Aorta (tissue), 5 donors: ENCODE measurements around the gene COX18. TPM values are rescaled to one million over a fixed set of nuclear protein-coding genes. Genes with fewer than 3 reads are reported as not detected.

Experiments
- ATAC-seq: fragments of 200-7000 bp; cut with Tn5 transposase; one replicate; pipeline ENCODE4 v1.9.1; 2022; ENCODE audit warnings: moderate library complexity; ENCODE audit not compliant: low FRiP score
- DNase-seq, 2 donors: peaks; one replicate each; pipeline ENCODE4 v3.0.0-alpha.2; 2020
- H3K27ac ChIP-seq, 2 donors: one replicate each; pipeline ENCODE4 v1.5.1; 2013; ENCODE audit warnings: low read length in 2 of 2, mild to moderate bottlenecking in 2 of 2, moderate library complexity in 2 of 2, control low read depth in 1 of 2, inconsistent platforms in 1 of 2, low read depth in 1 of 2
- H3K27me3 ChIP-seq, 2 donors: one replicate each; pipeline ENCODE4 v1.6.1; 2013; ENCODE audit warnings: control low read depth in 1 of 2, low read length in 1 of 2, mild to moderate bottlenecking in 1 of 2, moderate library complexity in 1 of 2; ENCODE audit not compliant: insufficient read depth in 2 of 2, control insufficient read depth in 1 of 2
- H3K36me3 ChIP-seq, 2 donors: one replicate each; pipeline ENCODE4 v1.6.1; 2013; ENCODE audit warnings: control low read depth in 1 of 2, low read length in 1 of 2, mild to moderate bottlenecking in 1 of 2; ENCODE audit not compliant: insufficient read depth in 2 of 2, control insufficient read depth in 1 of 2
- H3K4me1 ChIP-seq, 2 donors: one replicate each; pipeline ENCODE4 v1.6.1; 2013; ENCODE audit warnings: low read length in 2 of 2, control low read depth in 1 of 2, mild to moderate bottlenecking in 1 of 2, moderate library complexity in 1 of 2; ENCODE audit not compliant: insufficient read depth in 2 of 2, control insufficient read depth in 1 of 2
- H3K4me3 ChIP-seq, 2 donors: one replicate each; pipeline ENCODE4 v1.5.1; 2013; ENCODE audit warnings: low read length in 2 of 2, control low read depth in 1 of 2, mild to moderate bottlenecking in 1 of 2
- H3K9me3 ChIP-seq: one replicate; pipeline ENCODE4 v1.6.1; 2013; ENCODE audit warnings: mild to moderate bottlenecking, low read length; ENCODE audit not compliant: control insufficient read depth
- WGBS, 2 donors: extraction: QIAGEN DNeasy Blood & Tissue Kit; methylation state at CpG; one replicate each; pipeline ENCODE4 v1.1.7; 2013; 5-methylcytosine and 5-hydroxymethylcytosine counted together
- intact Hi-C, 2 donors: fragments of 100-400 bp; cut with DNase I; formaldehyde crosslinking; loops; one replicate each; pipeline versions ENCODE4 v1.14.2 to v1.15.0; 2022
- polyA plus RNA-seq, 2 donors: library from polyadenylated mRNA; stranded (reverse); fragments of 200-250 nt; gene quantifications; one replicate each; pipeline ENCODE4 v1.2.3, GENCODE V29; 2013
- total RNA-seq, 2 donors: library from RNA; stranded (reverse); fragmentation: NEBNext Ultra II Directional; extraction: Animal tissue kit (Norgen Biotek cat#: 25700); gene quantifications; one replicate each; pipeline ENCODE4 v1.2.1, GENCODE V29; 2021
- donor health status: healthy with polysubstance abuse.
- donor health status: Bipolar disorder and iron deficiency.
- donor health status: DM: no; HTN: no; CAD: no.
- donor health status: DM: no; HTN: no; CAD: no.
- donor health status: DM: yes; HTN: yes; CAD: no.

The COX18 gene
- total and polyA plus RNA-seq, 4 donors = 6.2 to 12.5 (median 8.8) TPM

DNA sequence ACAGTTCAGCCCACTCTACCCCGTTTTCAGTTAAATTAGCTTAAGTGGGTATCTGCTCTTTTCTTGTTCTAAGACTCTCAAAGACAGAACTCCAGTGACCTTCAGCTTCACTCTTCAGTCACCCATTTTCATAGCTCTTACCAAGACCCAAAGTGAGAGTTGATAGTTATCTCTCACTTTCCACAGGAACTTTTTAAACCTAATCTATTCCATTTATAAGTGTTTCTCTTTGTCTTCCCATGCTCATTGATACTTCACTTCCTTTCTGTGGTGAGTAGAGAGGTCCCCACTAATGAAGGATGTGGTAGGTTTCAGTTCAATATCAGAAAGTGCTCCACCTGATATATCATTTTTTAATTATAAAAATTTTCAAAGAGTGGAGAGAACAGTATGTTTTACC is 33.4 kb downstream of the COX18 start:
- Histone ChIP-seq H3K36me3 (no peaks in the 10 kb centered on the region), H3K27ac (no peak overlapping the region), H3K4me3 (no peak overlapping the region), H3K27me3 (no peaks in the 10 kb centered on the region), H3K9me3 (peaks cover 11% of the 10 kb centered on the region), H3K4me1 (no peaks in the 10 kb centered on the region)
- ATAC-seq (no peak), DNase-seq (no peak)
- 87 to 90% methylated on average over 1 of the region's 1 CpG for WGBS, 2 donors
- intact Hi-C loops = no loop called here

DNA sequence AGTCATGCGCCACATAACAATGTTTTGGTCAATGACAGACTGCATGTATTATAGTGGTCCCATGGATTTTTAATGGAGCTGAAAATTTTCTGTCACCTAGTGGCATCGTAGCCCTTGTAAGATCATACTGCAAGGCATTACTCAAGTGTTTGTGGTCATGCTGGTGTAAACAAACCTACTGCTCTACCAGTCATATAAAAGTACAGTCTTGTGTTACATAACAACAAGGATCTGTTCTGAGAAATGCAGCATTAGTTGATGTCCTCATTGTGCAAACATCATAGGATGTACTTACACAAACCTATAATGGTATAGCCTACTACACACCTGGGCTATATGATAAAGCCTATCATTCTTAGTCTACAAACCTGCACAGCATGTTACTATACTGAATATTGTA is 34.6 kb downstream of the COX18 start:
- Histone ChIP-seq H3K9me3 (peaks cover 11% of the 10 kb centered on the region), H3K4me3 (no peak overlapping the region), H3K36me3 (no peaks in the 10 kb centered on the region), H3K4me1 (no peaks in the 10 kb centered on the region), H3K27me3 (no peaks in the 10 kb centered on the region), H3K27ac (no peak overlapping the region)
- WGBS, 2 donors = 91 to 92% methylated on average over 2 of the region's 2 CpGs
- intact Hi-C loops = no loop called here
- DNase-seq = no peak
- ATAC-seq = no peak

DNA sequence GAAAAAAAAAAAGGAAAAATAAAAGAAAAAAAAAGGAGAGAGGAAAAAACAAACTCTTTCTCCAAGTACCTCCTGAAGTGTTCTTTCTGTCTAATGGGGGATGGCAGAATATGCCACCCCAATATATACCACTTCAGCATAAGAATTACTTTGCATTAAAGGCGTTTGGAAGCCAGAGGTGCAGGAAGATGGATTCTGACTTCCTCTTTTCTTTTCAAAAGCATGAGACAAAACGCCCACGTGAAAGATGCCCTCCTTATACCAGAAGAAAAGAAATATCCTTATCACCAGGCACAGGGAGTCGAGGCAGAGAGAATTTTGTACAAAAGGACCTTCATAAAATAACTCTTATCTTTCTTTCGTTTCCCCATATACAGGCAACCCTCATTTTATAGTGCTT is 40.9 kb downstream of the COX18 start:
- Histone ChIP-seq H3K9me3 (no peaks in the 10 kb centered on the region), H3K36me3 (no peaks in the 10 kb centered on the region), H3K27me3 (no peaks in the 10 kb centered on the region), H3K4me3 (no peak overlapping the region), H3K27ac (no peak overlapping the region), H3K4me1 (no peaks in the 10 kb centered on the region)
- intact Hi-C loops = loop anchor here in 1 of 2 donors (10.0 kb wide), 1 partner anchor 734 kb away; no protein-coding TSS in a partner anchor
- ATAC-seq (no peak), DNase-seq (no peak)
- 69 to 70% methylated on average over 5 of the region's 5 CpGs for WGBS, 2 donors

DNA sequence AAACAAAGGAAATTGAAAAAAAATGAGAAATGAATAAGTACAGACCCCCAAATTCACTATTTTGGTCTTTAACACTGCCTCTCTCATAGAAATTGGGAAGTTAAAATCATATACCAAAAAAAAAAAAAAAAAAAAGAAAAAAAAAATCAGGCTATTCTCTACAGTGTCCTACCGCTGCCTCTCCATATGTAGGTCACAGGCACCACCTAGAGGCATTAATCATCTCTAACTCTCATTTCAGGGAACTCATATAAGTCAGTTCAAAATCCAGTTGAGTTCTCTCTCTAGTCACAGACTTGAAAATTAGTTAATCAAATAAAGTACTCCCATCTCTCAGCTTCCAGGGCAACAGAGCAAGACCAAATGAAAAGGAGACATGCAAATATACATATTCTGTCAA is 47.9 kb downstream of the COX18 start:
- intact Hi-C loops = loop anchor here (5.0 to 10.0 kb wide), 3 partner anchors 514 to 727 kb away; no protein-coding TSS in a partner anchor
- Histone ChIP-seq H3K4me1 (no peaks in the 10 kb centered on the region), H3K27me3 (no peaks in the 10 kb centered on the region), H3K9me3 (no peaks in the 10 kb centered on the region), H3K36me3 (no peaks in the 10 kb centered on the region), H3K27ac (no peak overlapping the region), H3K4me3 (no peak overlapping the region)
- DNase-seq = no peak
- no peak for ATAC-seq
- WGBS, 2 donors = 4 to 12% methylated on average over 1 of the region's 1 CpG

DNA sequence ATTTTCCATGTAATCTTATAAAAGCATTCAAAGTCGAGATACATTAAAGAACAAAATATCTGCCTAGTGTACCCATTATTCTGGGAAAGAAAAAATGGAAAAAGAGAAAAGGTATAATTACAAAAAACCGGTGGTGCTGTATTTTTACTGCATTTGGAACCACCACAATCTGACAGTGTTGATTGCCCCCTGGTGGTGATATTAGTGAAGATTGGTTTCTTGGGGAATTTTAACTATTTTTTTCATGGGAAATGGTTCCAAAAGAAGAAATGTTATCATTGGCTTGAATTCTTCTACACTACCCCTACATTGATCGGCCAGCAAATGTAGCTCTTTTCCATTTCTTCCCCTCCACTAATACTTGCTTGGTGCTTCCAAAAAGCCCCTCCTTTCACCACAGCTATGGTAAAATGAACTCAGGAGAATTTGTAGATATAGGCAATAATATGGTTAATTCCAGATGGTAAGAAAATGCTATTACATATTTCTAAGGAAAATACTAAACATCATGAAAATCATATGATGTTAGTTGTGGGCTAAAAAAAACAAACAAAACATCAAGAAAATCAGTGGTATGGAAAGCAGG is 50.0 kb downstream of the COX18 start:
- Histone ChIP-seq H3K4me1 (no peaks in the 10 kb centered on the region), H3K36me3 (no peaks in the 10 kb centered on the region), H3K4me3 (no peak overlapping the region), H3K27me3 (no peaks in the 10 kb centered on the region), H3K9me3 (no peaks in the 10 kb centered on the region), H3K27ac (no peak overlapping the region)
- no peak for ATAC-seq
- 0 to 1% methylated on average over 3 of the region's 3 CpGs for WGBS, 2 donors
- intact Hi-C loops = loop anchor here (2.0 to 10.0 kb wide), 7 partner anchors 105 to 725 kb away; no protein-coding TSS in a partner anchor
- DNase-seq = no peak

DNA sequence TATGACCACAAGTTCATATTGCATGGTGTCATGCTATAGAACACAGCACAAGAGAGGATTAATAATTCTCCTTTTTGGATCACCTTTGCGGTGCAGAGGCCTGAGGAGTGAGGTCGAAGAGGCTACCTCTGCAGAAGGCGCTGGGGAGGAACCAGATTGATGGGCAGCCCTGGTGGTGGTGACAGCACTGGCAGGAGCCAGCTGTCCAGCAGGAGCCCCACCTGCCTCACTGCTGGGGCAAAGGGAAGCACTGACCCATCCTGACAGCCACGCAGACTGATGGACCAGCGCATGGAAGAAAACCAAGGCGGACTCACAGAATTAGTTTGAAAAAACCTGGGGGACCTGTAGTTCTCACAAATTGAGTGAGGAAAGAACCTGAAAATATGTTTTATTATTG is 50.9 kb downstream of the COX18 start:
- Histone ChIP-seq H3K9me3 (no peaks in the 10 kb centered on the region), H3K4me1 (no peaks in the 10 kb centered on the region), H3K27me3 (no peaks in the 10 kb centered on the region), H3K27ac (no peak overlapping the region), H3K4me3 (no peak overlapping the region), H3K36me3 (no peaks in the 10 kb centered on the region)
- no peak for ATAC-seq
- DNase-seq = no peak
- whole genome bisulfite sequencing, 2 donors = 97 to 99% methylated on average over 6 of the region's 6 CpGs
- intact Hi-C loops = loop anchor here (2.0 to 10.0 kb wide), 4 partner anchors 104 to 694 kb away; no protein-coding TSS in a partner anchor

DNA sequence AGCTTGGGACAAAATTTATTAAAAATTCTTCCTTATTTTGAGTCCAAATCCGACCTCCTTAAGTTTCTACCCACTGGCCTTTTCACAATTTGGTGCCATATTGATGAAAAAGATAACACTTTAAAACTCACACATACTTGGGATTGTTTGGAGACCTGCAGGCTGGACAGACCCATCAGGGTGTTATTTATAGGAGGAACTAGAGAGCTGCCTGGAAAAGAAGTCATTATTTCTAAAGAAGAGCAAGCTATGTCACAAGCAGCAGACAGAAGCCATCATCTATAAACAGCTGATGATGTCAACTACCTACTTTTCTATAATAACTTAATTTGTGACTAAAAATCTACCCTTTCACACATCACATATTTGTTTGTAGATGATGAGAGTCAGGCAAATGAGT is 56.2 kb downstream of the COX18 start:
- H3K27me3 ChIP-seq = no peaks in the 10 kb centered on the region
- H3K4me3 ChIP-seq = no peak overlapping the region
- ATAC-seq = no peak
- no peak overlapping the region for H3K27ac ChIP-seq
- no peak for DNase-seq
- no peaks in the 10 kb centered on the region for H3K9me3 ChIP-seq
- 83 to 93% methylated on average over 1 of the region's 1 CpG for WGBS, 2 donors
- no peaks in the 10 kb centered on the region for H3K36me3 ChIP-seq
- no peaks in the 10 kb centered on the region for H3K4me1 ChIP-seq
- intact Hi-C loops = loop anchor here (10.0 kb wide), 2 partner anchors 99 to 689 kb away; no protein-coding TSS in a partner anchor

DNA sequence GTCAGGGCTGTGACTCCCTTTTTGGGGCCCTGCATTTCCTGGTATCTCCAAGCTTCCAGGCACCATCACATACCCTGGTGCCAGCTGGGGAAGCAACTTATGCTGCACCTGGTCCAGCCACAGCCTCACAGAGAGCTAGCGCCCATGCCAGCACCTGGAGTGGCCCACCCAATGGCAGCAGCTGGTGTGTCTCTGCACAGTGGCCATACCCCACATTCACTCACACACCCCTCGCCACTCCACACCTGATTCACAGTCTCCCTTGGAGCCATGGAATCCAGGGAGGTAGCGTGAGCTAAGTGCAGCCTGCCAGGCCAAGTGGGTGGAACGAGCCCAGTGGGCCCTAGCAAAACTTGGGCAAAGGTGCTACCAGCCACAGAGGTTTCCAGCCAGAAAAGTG is 56.8 kb downstream of the COX18 start:
- no peak for ATAC-seq
- 96 to 99% methylated on average over 4 of the region's 4 CpGs for WGBS, 2 donors
- Histone ChIP-seq H3K4me3 (no peak overlapping the region), H3K9me3 (no peaks in the 10 kb centered on the region), H3K36me3 (no peaks in the 10 kb centered on the region), H3K4me1 (no peaks in the 10 kb centered on the region), H3K27me3 (no peaks in the 10 kb centered on the region), H3K27ac (no peak overlapping the region)
- DNase-seq = no peak
- intact Hi-C loops = loop anchor here (10.0 kb wide), 2 partner anchors 98 to 688 kb away; no protein-coding TSS in a partner anchor

DNA sequence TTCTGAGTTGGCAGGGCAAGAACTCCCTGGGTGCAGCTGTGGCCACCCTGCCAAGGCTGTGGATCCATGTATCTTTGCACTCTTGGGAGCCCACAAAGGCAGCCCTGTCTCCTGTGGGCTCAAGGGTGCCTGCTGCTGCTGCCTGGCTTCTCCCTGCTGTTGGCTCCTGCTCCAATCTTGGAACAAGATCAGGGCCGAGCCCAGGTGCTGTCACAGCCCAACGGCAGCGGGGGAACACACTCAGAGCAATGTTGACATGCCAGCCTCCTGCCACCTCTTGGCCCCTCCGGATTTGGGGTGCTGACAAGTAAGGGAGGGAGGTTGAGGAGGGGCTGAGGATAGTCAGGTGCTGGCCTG is 57.9 kb downstream of the COX18 start:
- Histone ChIP-seq H3K4me1 (no peaks in the 10 kb centered on the region), H3K36me3 (no peaks in the 10 kb centered on the region), H3K27ac (no peak overlapping the region), H3K9me3 (no peaks in the 10 kb centered on the region), H3K4me3 (no peak overlapping the region), H3K27me3 (no peaks in the 10 kb centered on the region)
- intact Hi-C loops = loop anchor here (10.0 kb wide), 2 partner anchors 97 to 687 kb away; no protein-coding TSS in a partner anchor
- no peak for DNase-seq
- ATAC-seq = peak; percentile 13
- 89 to 90% methylated on average over 4 of the region's 4 CpGs for WGBS, 2 donors
